Measurements from ENCODE around the gene ISL2. TPM values are rescaled to one million over a fixed set of nuclear protein-coding genes. Genes with fewer than 3 reads are reported as not detected.

ISL2 gene
- total RNA-seq, 4 donors from 2014 or later, result 0.67 to 11.6 TPM; not detected in 2

DNA sequence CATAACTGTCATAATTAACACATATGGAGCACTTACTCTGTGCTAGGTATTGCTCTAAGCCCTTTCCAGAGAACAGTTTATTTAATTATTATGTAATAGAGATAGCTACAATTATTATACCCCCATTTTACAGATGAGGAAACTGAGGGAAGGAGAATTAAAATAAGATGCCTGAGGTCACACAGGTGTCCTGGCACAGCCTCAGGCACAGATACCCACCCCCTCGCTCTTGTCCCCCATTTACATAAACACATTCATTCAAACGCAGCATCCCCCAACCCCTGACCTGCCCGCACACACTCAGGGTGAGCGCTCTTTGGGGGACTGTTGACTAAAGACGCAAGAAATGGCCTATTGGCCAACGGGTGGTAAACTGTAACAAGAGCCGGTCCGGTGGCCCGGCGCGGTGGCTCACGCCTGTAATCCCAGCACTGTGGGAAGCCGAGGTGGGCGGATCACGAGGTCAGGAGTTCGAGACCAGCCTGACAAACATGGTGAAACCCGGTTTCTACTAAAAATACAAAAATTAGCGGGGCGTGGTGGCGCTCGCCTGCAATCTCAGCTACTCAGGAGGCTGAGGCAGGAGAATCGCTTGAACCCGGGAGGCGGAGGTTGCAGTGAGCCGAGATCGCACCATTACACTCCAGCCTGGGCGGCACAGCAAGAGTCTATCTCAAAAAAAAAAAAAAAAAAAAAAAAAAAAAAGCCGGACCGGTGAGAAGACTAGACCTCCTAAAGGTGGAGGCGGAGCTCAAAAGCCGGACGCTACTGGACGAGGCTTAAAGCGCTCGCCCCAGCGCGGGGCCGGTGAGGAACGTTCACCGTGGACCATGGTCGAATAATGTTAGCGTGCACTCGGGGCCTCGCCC, 1.9 kb upstream of the ISL2 start:
- Histone ChIP-seq H3K4me3 (peak overlapping the region in 2 of 4 donors; percentile 28 to 36), H3K9me3 (peaks cover 0 to 9% (median 0%) of the 10 kb centered on the region in 4 donors), H3K36me3 (no peaks in the 10 kb centered on the region), H3K4me1 (peaks cover 0 to 39% (median 23%) of the 10 kb centered on the region in 4 donors), H3K27me3 (peaks cover 0 to 48% of the 10 kb centered on the region in 2 donors), H3K27ac (no peak overlapping the region)
- TF ChIP-seq POLR2A (IDR thresholded peaks at IDR 0.05), result no peak
- TF ChIP-seq, protein P1, sequence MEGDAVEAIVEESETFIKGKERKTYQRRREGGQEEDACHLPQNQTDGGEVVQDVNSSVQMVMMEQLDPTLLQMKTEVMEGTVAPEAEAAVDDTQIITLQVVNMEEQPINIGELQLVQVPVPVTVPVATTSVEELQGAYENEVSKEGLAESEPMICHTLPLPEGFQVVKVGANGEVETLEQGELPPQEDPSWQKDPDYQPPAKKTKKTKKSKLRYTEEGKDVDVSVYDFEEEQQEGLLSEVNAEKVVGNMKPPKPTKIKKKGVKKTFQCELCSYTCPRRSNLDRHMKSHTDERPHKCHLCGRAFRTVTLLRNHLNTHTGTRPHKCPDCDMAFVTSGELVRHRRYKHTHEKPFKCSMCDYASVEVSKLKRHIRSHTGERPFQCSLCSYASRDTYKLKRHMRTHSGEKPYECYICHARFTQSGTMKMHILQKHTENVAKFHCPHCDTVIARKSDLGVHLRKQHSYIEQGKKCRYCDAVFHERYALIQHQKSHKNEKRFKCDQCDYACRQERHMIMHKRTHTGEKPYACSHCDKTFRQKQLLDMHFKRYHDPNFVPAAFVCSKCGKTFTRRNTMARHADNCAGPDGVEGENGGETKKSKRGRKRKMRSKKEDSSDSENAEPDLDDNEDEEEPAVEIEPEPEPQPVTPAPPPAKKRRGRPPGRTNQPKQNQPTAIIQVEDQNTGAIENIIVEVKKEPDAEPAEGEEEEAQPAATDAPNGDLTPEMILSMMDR (IDR thresholded peaks at IDR 0.05), result no peak
- no peak for DNase-seq

DNA sequence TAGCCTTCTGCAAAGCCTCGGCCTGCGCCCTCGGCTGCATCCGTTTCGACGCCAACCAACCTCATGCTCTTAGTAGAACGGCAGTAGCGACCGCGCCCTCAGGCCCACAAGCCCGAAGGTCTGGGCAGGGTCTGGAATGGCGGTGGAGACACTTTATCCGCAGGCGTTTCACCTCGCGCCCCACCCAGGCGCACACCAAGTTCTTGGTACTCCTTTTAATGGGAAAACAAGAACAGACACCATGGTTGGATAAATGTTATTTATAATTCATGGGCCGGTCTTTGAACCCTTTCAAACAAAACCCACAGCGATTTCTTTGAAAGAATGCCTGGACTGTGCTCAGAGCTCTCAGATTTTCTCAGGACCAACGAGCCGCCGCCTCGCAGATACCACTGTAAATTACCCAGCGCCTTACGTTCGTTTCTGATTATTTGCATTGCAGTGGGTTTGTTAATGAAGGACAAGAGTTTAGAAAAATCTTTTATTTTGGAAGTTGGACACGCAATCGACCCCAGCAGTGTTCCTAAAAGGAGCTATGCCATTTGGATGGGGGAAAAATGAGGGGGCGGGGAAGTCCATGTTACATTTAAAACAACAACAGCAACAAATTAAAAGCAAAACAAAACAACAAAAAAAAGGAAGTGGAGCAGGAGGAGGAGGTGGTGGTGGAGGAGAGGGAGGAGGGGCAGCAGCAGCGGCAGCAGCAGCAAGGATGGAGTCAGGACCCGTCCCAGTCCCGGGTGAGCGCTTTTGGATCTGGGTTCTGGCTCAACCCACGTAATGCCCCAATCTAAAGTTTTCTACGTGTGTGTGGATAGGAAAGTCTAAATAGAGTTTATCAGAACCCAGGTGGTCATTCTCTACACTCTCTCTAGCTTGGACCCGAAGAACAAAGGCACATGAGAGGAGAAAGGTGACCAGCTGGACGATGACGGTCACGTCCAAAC, 993 bp upstream of the ISL2 start:
- no peaks in the 10 kb centered on the region for H3K36me3 ChIP-seq
- peaks cover 0 to 9% (median 0%) of the 10 kb centered on the region in 4 donors for H3K9me3 ChIP-seq
- peak overlapping the region; percentile 19 to 40 (median 32) for H3K4me3 ChIP-seq
- H3K27me3 ChIP-seq, result peaks cover 0 to 57% of the 10 kb centered on the region in 2 donors
- TF ChIP-seq, protein P1 (IDR thresholded peaks at IDR 0.05), result no peak
- TF ChIP-seq POLR2A (IDR thresholded peaks at IDR 0.05), result no peak
- peak in 2 of 3 donors; percentile 38 to 55 for DNase-seq
- H3K27ac ChIP-seq, result peak overlapping the region; percentile 42 to 76 (median 50)
- H3K4me1 ChIP-seq, result peaks cover 0 to 48% (median 32%) of the 10 kb centered on the region in 4 donors

DNA sequence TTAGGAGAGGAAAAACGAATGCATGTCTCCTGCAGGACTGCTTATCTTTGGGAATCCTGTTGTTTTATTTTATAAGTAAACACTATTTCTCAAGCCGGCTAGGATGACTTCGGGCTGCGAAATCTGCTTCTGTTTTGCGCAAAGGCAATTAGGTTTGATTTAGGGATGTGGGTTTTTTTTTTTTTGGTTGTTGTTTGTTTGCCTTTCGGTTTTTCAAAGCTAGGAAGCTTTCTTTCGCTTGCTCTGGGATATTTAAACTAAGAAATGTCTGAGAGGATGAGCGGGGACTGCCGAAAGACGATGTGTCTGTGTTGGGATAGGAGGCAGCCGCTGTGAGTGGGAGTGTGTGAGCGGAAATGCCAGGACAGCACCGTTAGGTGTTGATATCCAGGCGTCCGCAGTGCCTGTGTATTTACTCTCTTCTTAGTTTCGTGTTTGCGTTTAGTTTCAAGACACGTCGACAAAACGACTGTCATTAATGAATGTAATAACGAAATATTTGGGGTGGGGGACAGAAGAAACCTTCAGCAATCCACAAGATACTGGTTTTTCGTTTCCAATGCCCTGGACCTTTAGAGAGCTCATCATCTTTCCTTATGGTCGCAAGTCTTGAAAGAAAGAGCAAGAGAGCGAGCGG, 604 bp downstream of the ISL2 start:
- H3K4me3 ChIP-seq, result peak overlapping the region; percentile 19 to 43 (median 38)
- peaks cover 0 to 73% of the 10 kb centered on the region in 2 donors for H3K27me3 ChIP-seq
- H3K9me3 ChIP-seq, result peaks cover 0 to 9% (median 0%) of the 10 kb centered on the region in 4 donors
- no peak for DNase-seq
- H3K4me1 ChIP-seq, result peaks cover 4 to 64% (median 44%) of the 10 kb centered on the region in 4 donors
- H3K36me3 ChIP-seq, result no peaks in the 10 kb centered on the region
- peak overlapping the region; percentile 42 to 76 (median 50) for H3K27ac ChIP-seq
- no peak for TF ChIP-seq POLR2A (IDR thresholded peaks at IDR 0.05)
- TF ChIP-seq, protein P1 (IDR thresholded peaks at IDR 0.05), result no peak

DNA sequence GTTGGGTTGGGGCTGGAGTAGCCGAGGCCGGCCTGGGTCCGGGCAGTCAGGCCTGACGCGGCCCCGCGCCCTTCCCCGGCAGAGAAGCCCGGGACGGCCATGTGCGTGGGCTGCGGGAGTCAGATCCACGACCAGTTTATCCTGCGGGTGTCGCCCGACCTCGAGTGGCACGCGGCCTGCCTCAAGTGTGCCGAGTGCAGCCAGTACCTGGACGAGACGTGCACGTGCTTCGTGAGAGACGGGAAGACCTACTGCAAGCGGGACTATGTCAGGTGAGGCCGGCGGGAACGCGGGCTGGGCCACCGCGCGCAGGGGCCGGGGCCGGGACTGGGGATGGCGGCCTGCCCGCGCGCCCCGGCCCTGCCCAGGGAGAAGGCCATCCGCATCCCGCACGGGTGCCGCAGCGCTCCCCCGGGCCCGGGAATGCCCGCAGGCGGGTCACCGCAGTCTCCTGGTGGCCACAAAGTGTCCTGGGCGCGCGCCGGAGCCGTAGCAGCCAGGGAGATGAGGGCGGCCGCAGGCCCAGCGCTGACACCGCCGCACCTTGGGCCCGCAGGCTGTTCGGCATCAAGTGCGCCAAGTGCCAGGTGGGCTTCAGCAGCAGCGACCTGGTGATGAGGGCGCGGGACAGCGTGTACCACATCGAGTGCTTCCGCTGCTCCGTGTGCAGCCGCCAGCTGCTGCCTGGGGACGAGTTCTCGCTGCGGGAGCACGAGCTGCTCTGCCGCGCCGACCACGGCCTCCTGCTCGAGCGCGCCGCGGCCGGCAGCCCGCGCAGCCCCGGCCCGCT, 1.3 kb downstream of the ISL2 start:
- H3K4me1 ChIP-seq, result peaks cover 4 to 71% (median 51%) of the 10 kb centered on the region in 4 donors
- DNase-seq, result no peak
- H3K27me3 ChIP-seq, result peaks cover 0 to 80% of the 10 kb centered on the region in 2 donors
- H3K36me3 ChIP-seq, result no peaks in the 10 kb centered on the region
- peaks cover 0 to 16% (median 0%) of the 10 kb centered on the region in 4 donors for H3K9me3 ChIP-seq
- H3K27ac ChIP-seq, result peak overlapping the region in 3 of 4 donors; percentile 15 to 76 (median 46)
- H3K4me3 ChIP-seq, result peak overlapping the region; percentile 19 to 43 (median 38)
- TF ChIP-seq, protein P1 (IDR thresholded peaks at IDR 0.05), result no peak
- no peak for TF ChIP-seq POLR2A (IDR thresholded peaks at IDR 0.05)

Data from Peyer's patch (tissue), 4 donors.